ENCODE data around the gene CD244.
"Not testable (repeated sequence)": the region's sequence is repeated elsewhere in the genome, so short reads cannot be mapped to it uniquely, and the experiment has no call there.

Gene CD244, protein sequence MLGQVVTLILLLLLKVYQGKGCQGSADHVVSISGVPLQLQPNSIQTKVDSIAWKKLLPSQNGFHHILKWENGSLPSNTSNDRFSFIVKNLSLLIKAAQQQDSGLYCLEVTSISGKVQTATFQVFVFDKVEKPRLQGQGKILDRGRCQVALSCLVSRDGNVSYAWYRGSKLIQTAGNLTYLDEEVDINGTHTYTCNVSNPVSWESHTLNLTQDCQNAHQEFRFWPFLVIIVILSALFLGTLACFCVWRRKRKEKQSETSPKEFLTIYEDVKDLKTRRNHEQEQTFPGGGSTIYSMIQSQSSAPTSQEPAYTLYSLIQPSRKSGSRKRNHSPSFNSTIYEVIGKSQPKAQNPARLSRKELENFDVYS

GRCh38 chr1:160862203-160863060 lies at the start of gene CD244:
TSS of gene CD244 (minus strand) at chr1:160862887. CDS start at chr1:160862677, 210 bp downstream.
- no peak for DNase-seq

DNA sequence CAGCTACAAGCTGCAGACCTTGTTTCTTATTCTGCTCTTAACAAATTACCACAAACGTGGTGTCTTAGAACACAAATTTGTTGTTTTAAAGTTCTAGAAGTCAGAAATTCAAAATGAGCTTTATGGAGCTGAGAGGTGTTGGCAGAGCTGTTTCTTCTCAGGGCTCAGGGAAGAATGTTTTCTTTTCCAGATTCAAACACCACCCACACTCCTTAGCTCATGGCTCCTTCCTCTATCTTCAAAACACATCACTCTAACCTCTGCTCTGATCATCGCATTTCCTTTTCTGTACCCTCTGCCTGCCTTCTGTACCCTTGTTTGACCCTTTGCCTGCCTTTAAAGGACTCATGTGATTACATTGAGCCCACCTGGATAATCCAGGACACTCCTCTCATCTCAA lies 49.2 kb upstream of the CD244 start:
- DNase-seq = no peak

- no peak for DNase-seq
Observed at GRCh38 chr1:160911441-160911840, 48.8 kb upstream of the CD244 start.

GRCh38 chr1:160910170-160910750 lies 47.6 kb upstream of the CD244 start:
- no peak for DNase-seq

GRCh38 chr1:160907976-160908375 lies 45.3 kb upstream of the CD244 start:
- DNase-seq = no peak

GRCh38 chr1:160905617-160905989 lies 42.9 kb upstream of the CD244 start:
- DNase-seq = no peak

DNA sequence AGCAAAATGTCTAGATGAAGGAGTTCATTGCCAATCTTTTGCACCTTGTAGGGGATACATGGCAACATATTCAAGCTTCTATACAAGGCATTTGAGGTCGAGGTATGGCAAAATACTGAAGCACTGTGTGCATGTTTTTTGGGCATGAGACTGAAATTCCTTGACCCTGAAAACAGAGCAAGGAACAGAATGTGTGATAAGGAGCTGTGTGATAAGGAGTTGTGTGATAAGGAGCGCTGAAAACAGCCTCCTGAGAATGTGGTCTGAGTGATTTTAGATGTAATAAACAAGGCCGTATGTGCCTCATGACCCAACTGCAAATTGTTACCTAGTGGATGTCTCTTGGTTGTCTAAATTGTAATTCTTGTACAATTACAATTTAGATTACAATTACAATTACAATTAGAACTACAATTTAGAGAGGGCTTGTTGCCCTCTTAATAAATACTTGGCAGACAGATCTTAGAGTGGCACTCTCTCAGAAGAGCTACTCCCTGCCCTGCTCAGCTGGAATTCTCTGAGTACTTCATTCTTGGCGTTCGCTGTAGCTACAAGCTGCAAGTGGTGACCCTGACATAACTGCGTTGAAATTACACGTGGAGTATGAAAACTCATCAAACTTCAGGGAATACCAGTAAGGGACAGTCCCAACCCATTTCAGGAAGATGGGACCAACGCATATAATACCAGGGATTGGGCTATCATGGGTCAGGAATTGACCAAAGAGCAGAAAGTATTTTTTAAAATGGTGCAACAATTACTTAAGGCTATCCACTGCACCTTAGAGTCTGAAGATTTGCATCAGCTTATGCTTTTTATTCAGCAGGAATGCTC lies 42.3 kb upstream of the CD244 start:
- no peak for DNase-seq

DNA sequence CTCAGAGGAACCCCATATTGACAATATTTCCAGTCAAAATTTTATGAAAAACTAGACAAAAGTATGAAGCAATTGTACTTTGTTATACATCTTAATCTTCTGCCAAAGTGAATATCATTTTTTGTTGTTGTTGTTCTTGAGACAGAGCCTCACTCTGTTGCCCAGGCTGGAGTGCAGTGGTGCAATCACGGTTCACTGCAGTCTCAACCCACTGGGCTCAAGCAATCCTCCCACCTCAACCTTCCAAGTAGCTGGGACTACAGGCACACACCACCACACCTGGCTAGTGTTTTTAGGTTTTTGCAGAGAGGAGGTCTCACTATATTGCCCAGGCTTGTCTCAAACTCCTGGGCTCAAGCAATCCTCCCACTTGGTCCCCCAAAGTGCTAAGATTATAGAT lies 39.6 kb upstream of the CD244 start:
- not testable (repeated sequence) for DNase-seq

GRCh38 chr1:160901768-160902167 lies 39.1 kb upstream of the CD244 start:
- DNase-seq = no peak

DNA sequence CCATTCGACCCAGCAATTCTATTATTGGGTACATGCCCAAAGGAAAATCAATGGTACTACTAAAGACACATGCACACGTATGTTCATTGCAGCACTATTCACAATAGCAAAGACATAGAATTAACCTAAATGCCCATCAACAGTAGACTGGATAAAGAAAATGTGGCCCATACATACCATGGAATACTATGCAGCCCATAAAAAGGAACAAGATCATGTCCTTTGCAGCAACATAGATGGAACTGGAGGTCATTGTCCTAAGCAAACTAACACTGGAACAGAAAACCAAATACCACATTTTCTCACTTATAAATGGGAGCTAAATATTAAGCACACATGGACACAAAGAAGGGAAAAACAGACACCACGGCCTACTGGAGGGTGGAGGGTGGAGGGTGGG lies 38.0 kb upstream of the CD244 start:
- DNase-seq = not testable (repeated sequence)

DNA sequence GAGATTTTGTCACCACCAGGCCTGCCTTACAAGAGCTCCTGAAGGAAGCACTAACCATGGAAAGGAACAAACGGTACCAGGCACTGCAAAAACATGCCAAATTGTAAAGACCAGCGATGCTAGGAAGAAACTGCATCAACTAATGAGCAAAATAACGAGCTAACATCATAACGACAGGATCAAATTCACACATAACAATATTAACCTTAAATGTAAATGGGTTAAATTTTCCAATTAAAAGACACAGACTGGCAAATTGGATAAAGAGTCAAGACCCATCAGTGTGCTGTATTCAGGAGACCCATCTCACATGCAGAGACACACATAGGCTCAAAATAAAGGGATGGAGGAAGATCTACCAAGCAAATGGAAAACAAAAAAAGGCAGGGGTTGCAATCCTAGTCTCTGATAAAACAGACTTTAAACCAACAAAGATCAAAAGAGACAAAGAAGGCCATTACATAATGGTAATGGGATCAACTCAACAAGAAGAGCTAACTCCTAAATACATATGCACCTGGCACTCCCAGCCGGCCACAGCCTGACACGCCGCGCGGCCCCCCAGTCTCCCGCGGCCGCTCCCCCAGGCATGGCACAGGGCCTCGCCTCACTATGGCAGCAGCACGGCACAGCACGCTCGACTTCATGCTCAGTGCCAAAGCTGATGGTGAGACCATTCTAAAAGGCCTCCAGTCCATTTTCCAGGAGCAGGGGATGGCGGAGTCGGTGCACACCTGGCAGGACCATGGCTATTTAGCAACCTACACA lies 31.9 kb upstream of the CD244 start:
- not testable (repeated sequence) for DNase-seq

GRCh38 chr1:160891474-160891873 lies 28.8 kb upstream of the CD244 start:
- DNase-seq = no peak

- DNase-seq = no peak
Observed at GRCh38 chr1:160888926-160889325, 26.2 kb upstream of the CD244 start.

DNA sequence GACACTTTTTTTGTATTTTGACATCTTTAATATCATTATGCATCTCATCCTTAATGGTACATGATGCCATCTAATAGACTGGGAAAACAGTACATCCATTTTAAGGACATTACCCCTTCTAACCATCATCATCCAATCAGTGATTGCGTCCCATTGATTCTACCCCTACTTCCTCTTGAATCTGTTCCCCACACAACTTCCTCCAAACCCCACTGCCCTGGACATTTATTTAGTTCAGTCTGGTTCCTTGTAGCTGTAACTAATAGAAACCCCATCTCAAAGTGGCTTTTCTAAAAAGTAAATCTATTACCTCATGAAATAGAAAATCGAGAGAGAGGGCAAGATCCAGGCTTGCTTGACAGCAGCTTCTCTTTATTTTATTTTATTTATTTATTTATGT lies 24.4 kb upstream of the CD244 start:
- DNase-seq = no peak

- DNase-seq = no peak
Observed at GRCh38 chr1:160885042-160885441, 22.4 kb upstream of the CD244 start, which contains the start of gene ITLN1. TSS of gene ITLN1 (minus strand) at chr1:160885180. CDS start at chr1:160884877, 303 bp downstream.

GRCh38 chr1:160884579-160884978 lies 21.9 kb upstream of the CD244 start:
- DNase-seq = no peak

GRCh38 chr1:160883581-160884513 lies 21.2 kb upstream of the CD244 start:
- no peak for DNase-seq

DNA sequence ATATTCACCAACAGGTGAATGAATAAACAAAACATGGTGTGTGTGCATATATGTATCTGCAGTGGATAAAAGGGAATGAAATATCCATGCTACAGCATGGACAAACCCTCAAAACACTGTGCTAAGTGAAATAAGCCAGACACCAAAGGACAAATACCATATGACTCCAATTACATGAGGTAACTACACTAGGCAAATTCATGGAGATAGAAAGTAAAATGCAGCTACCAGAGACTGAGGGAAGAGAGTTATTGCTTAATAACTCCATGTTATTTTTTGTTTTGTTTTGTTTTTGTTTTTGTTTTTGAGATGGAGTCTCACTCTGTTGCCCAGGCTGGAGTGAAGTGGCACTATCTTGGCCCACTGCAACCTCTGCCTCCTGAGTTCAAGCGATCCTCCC lies 19.9 kb upstream of the CD244 start:
- no peak for DNase-seq

GRCh38 chr1:160881264-160881663 lies 18.6 kb upstream of the CD244 start:
- DNase-seq = not testable (repeated sequence)

DNA sequence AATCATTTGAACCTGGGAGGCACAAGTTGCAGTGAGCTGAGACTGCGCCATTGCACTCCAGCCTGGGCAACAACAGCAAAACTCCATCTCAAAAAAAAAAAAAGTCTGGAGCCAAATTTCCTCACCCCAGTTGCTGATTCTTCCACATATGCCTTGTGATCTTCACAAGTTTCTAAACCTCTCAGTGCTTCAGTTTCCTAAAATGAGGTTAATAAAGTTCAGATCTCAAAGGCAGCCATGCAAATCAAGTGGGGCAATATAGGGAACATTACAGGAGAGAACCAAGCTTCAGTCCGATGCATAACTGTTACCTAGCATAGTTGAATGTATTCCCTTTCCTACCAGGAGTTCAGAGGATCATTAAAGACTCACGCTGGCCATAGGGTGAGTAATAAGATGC lies 17.5 kb upstream of the CD244 start:
- DNase-seq = no peak

- no peak for DNase-seq
Observed at GRCh38 chr1:160879056-160879455, 16.4 kb upstream of the CD244 start.
